Smooth muscle cell (in vitro differentiated cells): ENCODE results near the gene MOV10. TPM values are rescaled to one million over a fixed set of nuclear protein-coding genes. Genes with fewer than 3 reads are reported as not detected.

ENCODE experiments used
- DNase-seq: peaks from one replicate; lab custom pipeline; 2025; ENCODE audit not compliant: unreplicated experiment; lab: John Stamatoyannopoulos, UW
- H2AFZ ChIP-seq: fragments of 200-600 bp; sonication (generic); 2 replicates; pipeline ENCODE4 v1.6.0; 2016; ENCODE audit warnings: antibody characterized with exemption, low read depth, mild to moderate bottlenecking
- H3F3A ChIP-seq: fragments of 200-600 bp; sonication (generic); 2 replicates; pipeline ENCODE4 v1.6.0; 2017; ENCODE audit warnings: antibody characterized with exemption, low read depth
- H3K27ac ChIP-seq: fragments of 200-600 bp; sonication (generic); 2 replicates; pipeline ENCODE4 v1.5.1; 2016; ENCODE audit warnings: low read depth, mild to moderate bottlenecking
- H3K27me3 ChIP-seq: fragments of 200-600 bp; sonication (generic); 2 replicates; pipeline ENCODE4 v1.6.1; 2016; ENCODE audit warnings: low read depth, mild to moderate bottlenecking
- H3K36me3 ChIP-seq: fragments of 200-600 bp; sonication (generic); 2 replicates; pipeline ENCODE4 v1.5.1; 2016; ENCODE audit warnings: low read depth
- H3K4me1 ChIP-seq: fragments of 200-600 bp; sonication (generic); 2 replicates; pipeline ENCODE4 v1.5.1; 2016; ENCODE audit warnings: low read depth
- H3K4me2 ChIP-seq: fragments of 200-600 bp; sonication (generic); 2 replicates; pipeline ENCODE4 v1.6.0; 2016; ENCODE audit warnings: mild to moderate bottlenecking
- H3K4me3 ChIP-seq: fragments of 200-600 bp; sonication (generic); 2 replicates; pipeline ENCODE4 v1.5.1; 2016; ENCODE audit warnings: mild to moderate bottlenecking
- H3K79me2 ChIP-seq: fragments of 200-600 bp; sonication (generic); 2 replicates; pipeline ENCODE4 v1.6.0; 2016; ENCODE audit warnings: low read depth, mild to moderate bottlenecking
- H3K9ac ChIP-seq: fragments of 200-600 bp; sonication (generic); 2 replicates; pipeline ENCODE4 v1.6.0; 2016; ENCODE audit warnings: low read depth
- H3K9me3 ChIP-seq: fragments of 200-600 bp; sonication (generic); replicated peaks from 2 replicates; pipeline ENCODE4 v1.5.1; 2016; ENCODE audit warnings: low read depth
- H4K20me1 ChIP-seq: fragments of 200-600 bp; sonication (generic); 2 replicates; pipeline ENCODE4 v1.6.0; 2016; ENCODE audit warnings: low read depth
- WGBS: methylation state at CpG from one replicate; pipeline ENCODE4 v1.1.7; 2016; ENCODE audit warnings: low lambda C conversion rate; 5-methylcytosine and 5-hydroxymethylcytosine counted together
- polyA plus RNA-seq: library from polyadenylated mRNA; unstranded; fragments of >200 nt; fragmentation: Nextera tagmentation; extraction: Ambion mirVana; gene quantifications from 2 replicates; pipeline ENCODE4 v1.2.1, GENCODE V29; 2016
- total RNA-seq: library from RNA; depleted of rRNA; stranded (reverse); fragments of >200 nt; gene quantifications from 2 replicates; pipeline ENCODE4 v1.2.3, GENCODE V29; 2014
- TF ChIP-seq, protein P1 (sequence below): fragments of 200-600 bp; sonication (generic); IDR thresholded peaks from 2 replicates; pipeline ENCODE4 v1.5.1; 2017; ENCODE audit warnings: borderline replicate concordance, mild to moderate bottlenecking, antibody characterized with exemption; ENCODE audit not compliant: insufficient read depth, poor library complexity, severe bottlenecking

The MOV10 gene
- total and polyA plus RNA-seq, 2 experiments from 2014 or later: 36.9 to 56.8 TPM

DNA sequence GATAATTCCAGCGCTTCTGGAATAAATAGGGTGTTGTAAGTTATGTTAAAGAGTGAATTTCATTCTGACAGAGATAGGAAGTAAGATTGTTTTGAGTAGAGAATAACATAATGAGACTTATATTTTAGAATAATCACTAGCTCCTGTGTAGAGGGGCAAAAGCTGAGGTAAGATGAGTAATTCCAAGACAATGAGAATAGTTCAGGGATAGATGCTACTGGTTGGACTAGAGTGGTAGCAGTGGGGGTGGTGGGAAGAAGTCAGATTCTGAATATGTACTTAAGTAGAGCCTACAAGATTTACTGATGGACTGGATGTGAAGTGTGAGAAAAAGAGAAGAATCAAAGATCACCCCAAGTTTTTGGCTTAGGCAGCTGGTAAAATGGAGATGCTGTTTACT lies 23.3 kb upstream of the MOV10 start:
- Histone ChIP-seq H3K79me2 (peaks cover 57% of the 10 kb centered on the region), H3K36me3 (peaks cover 52% of the 10 kb centered on the region), H3K4me3 (no peak overlapping the region), H3K9me3 (no peaks in the 10 kb centered on the region), H3K27ac (no peak overlapping the region), H3K4me2 (no peak overlapping the region), H3F3A (no peaks in the 10 kb centered on the region), H3K9ac (no peak overlapping the region), H3K4me1 (no peaks in the 10 kb centered on the region), H2AFZ (no peak overlapping the region), H4K20me1 (peaks cover 78% of the 10 kb centered on the region), H3K27me3 (no peaks in the 10 kb centered on the region)
- TF ChIP-seq, protein P1, sequence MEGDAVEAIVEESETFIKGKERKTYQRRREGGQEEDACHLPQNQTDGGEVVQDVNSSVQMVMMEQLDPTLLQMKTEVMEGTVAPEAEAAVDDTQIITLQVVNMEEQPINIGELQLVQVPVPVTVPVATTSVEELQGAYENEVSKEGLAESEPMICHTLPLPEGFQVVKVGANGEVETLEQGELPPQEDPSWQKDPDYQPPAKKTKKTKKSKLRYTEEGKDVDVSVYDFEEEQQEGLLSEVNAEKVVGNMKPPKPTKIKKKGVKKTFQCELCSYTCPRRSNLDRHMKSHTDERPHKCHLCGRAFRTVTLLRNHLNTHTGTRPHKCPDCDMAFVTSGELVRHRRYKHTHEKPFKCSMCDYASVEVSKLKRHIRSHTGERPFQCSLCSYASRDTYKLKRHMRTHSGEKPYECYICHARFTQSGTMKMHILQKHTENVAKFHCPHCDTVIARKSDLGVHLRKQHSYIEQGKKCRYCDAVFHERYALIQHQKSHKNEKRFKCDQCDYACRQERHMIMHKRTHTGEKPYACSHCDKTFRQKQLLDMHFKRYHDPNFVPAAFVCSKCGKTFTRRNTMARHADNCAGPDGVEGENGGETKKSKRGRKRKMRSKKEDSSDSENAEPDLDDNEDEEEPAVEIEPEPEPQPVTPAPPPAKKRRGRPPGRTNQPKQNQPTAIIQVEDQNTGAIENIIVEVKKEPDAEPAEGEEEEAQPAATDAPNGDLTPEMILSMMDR: no peak
- no peak for DNase-seq
- 98% methylated on average over 1 of the region's 1 CpG for WGBS

DNA sequence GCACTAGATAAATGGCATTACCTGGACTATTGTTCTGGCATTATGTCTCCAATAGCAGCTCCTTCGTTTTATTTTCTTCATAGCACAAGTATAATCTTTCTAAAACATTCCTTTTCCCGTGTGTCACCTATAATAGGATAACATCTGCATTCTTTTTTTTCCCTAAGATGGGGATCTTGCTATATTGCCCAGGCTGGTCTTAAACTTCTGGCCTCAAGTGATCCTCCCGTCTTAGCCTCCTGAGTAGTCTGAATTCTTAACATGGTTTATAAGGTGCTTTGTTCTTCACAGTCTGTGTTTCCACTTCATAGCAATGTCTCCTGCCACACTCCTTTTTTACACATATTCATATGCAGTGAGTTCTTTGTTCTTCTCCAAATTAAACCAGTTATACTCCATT lies 8.6 kb upstream of the MOV10 start:
- no peak for DNase-seq
- Histone ChIP-seq H3F3A (peaks cover 22% of the 10 kb centered on the region), H4K20me1 (peaks cover 3% of the 10 kb centered on the region), H3K9me3 (no peaks in the 10 kb centered on the region), H3K27me3 (no peaks in the 10 kb centered on the region), H2AFZ (no peak overlapping the region), H3K36me3 (peaks cover 27% of the 10 kb centered on the region), H3K79me2 (no peaks in the 10 kb centered on the region), H3K4me1 (no peaks in the 10 kb centered on the region), H3K4me3 (no peak overlapping the region), H3K9ac (no peak overlapping the region), H3K4me2 (no peak overlapping the region), H3K27ac (no peak overlapping the region)
- WGBS: 92% methylated on average over 3 of the region's 3 CpGs
- TF ChIP-seq, protein P1: no peak

DNA sequence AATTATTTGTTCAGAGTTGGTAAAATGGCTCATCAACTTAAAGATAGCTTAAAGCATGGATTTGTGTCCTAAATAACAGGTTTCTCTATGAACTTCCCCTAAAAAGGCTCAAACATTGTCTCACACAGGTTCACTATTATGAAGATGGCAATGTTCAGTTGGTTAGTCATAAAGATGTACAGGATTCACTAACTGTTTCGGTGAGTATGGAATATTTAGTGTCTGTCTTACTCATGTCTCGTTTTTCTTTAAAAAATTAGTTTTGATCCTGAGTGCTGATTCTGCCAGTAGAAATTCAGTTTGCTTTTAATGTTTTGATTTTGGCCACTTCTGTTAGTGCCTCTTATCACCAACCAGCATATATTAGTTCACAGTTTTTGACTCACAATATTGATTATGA lies 7.5 kb upstream of the MOV10 start:
- Histone ChIP-seq H3K4me1 (no peaks in the 10 kb centered on the region), H3K36me3 (peaks cover 27% of the 10 kb centered on the region), H3K9ac (no peak overlapping the region), H3K4me2 (no peak overlapping the region), H3K4me3 (no peak overlapping the region), H3K27ac (no peak overlapping the region), H3K79me2 (no peaks in the 10 kb centered on the region), H3K9me3 (no peaks in the 10 kb centered on the region), H2AFZ (no peak overlapping the region), H3K27me3 (no peaks in the 10 kb centered on the region), H4K20me1 (peaks cover 3% of the 10 kb centered on the region), H3F3A (peaks cover 33% of the 10 kb centered on the region)
- DNase-seq: no peak
- TF ChIP-seq, protein P1: no peak
- WGBS: 93% methylated on average over 2 of the region's 2 CpGs

DNA sequence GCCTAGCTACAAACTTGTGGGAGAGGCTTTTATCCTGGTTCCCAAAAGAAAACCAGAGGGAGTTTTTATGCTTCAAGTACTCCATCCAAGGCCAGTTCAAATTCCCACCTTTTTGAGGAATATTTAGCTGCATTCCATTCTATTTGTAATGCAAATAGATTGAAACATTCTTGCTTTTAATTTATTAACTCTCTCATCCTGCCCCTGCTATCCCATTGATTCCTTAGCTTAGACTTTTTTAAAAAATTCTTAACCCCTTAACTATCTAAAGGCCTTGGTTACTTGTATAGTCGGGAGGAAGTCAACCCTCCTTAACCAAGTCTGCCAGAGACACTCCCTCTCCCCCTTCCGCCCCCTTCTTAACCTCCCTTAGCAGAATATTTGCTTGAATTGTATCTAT lies 2.5 kb upstream of the MOV10 start:
- peaks cover 3% of the 10 kb centered on the region for H3K4me1 ChIP-seq
- H3K4me2 ChIP-seq: no peak overlapping the region
- peaks cover 27% of the 10 kb centered on the region for H3K36me3 ChIP-seq
- peaks cover 37% of the 10 kb centered on the region for H3F3A ChIP-seq
- peaks cover 19% of the 10 kb centered on the region for H3K79me2 ChIP-seq
- H3K9ac ChIP-seq: no peak overlapping the region
- no peaks in the 10 kb centered on the region for H4K20me1 ChIP-seq
- H3K9me3 ChIP-seq: no peaks in the 10 kb centered on the region
- WGBS: 73% methylated on average over 2 of the region's 2 CpGs
- DNase-seq: no peak
- no peak overlapping the region for H3K27ac ChIP-seq
- H3K4me3 ChIP-seq: no peak overlapping the region
- H3K27me3 ChIP-seq: no peaks in the 10 kb centered on the region
- TF ChIP-seq, protein P1: no peak
- no peak overlapping the region for H2AFZ ChIP-seq
